T-helper 17 cell (primary cell): ENCODE measurements around the gene DHX34. TPM values are rescaled to one million over a fixed set of nuclear protein-coding genes. Genes with fewer than 3 reads are reported as not detected.

Experiments used
- ATAC-seq: fragments of 150-1000 bp; cut with Tn5 transposase; 2 replicates; pipeline ENCODE4 v1.10.0; 2021; ENCODE audit warnings: mild to moderate bottlenecking, moderate library complexity
- DNase-seq, 3 donors: peaks; one replicate each; pipeline versions ENCODE4 v3.0.0 to v3.0.0-alpha.2; 2020 to 2021
- H3K9me3 ChIP-seq: one replicate; pipeline ENCODE4 v1.7.0; 2013; ENCODE audit warnings: low read length, mild to moderate bottlenecking; ENCODE audit not compliant: control insufficient read depth, poor library complexity, severe bottlenecking
- H3K27ac Mint-ChIP-seq: one replicate; pipeline ENCODE4 v1.8.0; 2022; ENCODE audit warnings: mild to moderate bottlenecking, moderate library complexity, mixed read lengths
- H3K27me3 Mint-ChIP-seq: one replicate; pipeline ENCODE4 v1.8.0; 2022; ENCODE audit warnings: mixed read lengths
- H3K36me3 Mint-ChIP-seq: one replicate; pipeline ENCODE4 v1.8.0; 2022; ENCODE audit warnings: low read depth, mixed read lengths
- H3K4me1 Mint-ChIP-seq: one replicate; pipeline ENCODE4 v1.8.0; 2022; ENCODE audit warnings: mild to moderate bottlenecking, mixed read lengths
- H3K4me3 Mint-ChIP-seq: one replicate; pipeline ENCODE4 v1.8.0; 2022; ENCODE audit warnings: mild to moderate bottlenecking, moderate library complexity, mixed read lengths
- total RNA-seq, 4 donors: library from RNA in 2 of 4; stranded (reverse) in 2 of 4; gene quantifications; one replicate each; pipeline ENCODE4 v1.2.3 and lab custom pipeline; 2022 to 2026

DHX34 gene
- total RNA-seq, 2 donors from 2014 or later: 9.1 to 11.2 TPM

DNA sequence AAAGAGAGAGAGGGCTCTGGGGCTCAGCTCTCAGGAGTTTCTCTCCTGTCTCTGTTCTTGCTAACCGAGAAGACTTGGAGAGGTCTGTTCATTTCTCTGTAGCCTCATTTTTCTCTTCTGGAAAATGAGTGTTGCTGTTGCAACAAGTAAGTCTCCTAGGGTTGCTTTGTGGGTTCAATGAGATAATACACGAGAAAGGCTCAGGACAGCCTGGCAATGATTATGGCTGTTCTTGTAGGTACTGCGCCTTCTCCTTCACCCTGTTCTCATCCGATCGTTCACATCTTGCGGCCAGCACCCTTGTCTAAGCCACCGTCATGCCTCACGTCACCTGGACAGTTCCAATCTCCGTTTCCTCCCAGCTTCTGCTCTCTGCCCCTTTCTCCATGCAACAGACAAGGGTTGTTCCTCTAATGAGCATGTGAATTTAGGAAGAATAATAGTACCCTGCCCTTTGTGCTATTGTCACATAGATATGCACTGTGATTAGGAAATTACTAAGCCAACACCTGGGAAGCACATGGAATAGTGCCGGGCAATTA lies 35.3 kb upstream of the DHX34 start:
- Mint-ChIP-seq H3K4me3 (no peak overlapping the region), H3K4me1 (peaks cover 2% of the 10 kb centered on the region), H3K36me3 (no peaks in the 10 kb centered on the region), H3K27ac (no peak overlapping the region), H3K27me3 (peaks cover 30% of the 10 kb centered on the region)
- ATAC-seq (no peak), DNase-seq (no peak)
- no peaks in the 10 kb centered on the region for H3K9me3 ChIP-seq

DNA sequence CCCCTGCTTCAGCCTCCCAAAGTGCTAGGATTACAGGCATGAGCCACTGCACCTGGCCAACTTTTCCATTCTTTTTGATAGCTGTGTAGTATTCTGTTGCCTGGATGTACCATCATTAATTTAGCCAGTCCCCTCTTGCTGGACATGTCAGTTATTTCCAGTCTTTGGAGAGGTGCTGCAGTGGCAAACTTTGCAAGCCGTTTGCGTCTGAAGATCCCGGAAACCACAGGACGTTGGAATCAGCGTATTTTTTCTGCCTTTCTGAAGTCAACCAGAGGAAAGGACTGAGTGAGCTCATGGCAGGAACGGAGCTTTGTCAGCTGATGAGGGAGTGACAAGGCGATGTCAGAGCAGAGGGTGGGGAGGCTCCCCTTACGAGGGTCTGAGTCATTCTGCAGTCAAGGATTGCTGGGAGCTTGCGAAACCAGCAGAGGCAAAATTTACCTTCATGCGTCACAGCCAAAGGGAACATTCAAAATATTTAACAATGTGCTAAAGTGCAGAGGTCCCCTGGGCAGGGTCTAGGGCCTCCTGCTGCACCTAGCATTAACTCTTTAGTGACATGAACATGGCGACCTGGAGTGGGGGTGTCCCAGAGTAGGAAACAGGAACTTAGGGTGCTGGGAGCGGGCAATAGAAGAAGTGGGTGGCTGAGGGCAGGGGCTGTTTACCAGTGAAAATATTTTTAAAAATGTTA lies 33.8 kb upstream of the DHX34 start:
- peaks cover 2% of the 10 kb centered on the region for H3K4me1 Mint-ChIP-seq
- ATAC-seq: peak; percentile 54
- peak overlapping the region; percentile 45 for H3K4me3 Mint-ChIP-seq
- H3K27me3 Mint-ChIP-seq: peaks cover 32% of the 10 kb centered on the region
- DNase-seq: no peak
- H3K36me3 Mint-ChIP-seq: no peaks in the 10 kb centered on the region
- no peaks in the 10 kb centered on the region for H3K9me3 ChIP-seq
- H3K27ac Mint-ChIP-seq: peak overlapping the region; percentile 5

DNA sequence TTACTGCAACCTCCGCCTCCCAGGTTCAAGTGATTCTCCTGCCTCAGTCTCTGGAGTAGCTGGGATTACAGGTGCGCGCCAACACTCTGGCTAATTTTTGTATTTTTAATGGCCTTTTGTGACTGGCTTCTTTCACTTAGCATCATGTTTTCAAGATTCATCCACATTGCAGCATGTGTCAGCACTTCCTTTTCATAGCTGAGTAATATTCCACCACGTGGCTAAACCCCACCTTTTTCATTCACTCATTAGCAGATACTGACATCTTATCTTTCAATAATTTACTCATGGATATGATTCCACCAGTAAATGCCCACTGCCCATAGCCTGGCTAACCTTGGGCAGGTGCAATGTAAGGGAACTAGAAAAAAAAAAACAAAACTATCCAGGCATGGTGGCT lies 32.6 kb upstream of the DHX34 start:
- H3K4me3 Mint-ChIP-seq: no peak overlapping the region
- H3K4me1 Mint-ChIP-seq: peaks cover 2% of the 10 kb centered on the region
- H3K27ac Mint-ChIP-seq: no peak overlapping the region
- ATAC-seq (no peak), DNase-seq (no peak)
- peaks cover 31% of the 10 kb centered on the region for H3K27me3 Mint-ChIP-seq
- no peaks in the 10 kb centered on the region for H3K9me3 ChIP-seq
- H3K36me3 Mint-ChIP-seq: no peaks in the 10 kb centered on the region

DNA sequence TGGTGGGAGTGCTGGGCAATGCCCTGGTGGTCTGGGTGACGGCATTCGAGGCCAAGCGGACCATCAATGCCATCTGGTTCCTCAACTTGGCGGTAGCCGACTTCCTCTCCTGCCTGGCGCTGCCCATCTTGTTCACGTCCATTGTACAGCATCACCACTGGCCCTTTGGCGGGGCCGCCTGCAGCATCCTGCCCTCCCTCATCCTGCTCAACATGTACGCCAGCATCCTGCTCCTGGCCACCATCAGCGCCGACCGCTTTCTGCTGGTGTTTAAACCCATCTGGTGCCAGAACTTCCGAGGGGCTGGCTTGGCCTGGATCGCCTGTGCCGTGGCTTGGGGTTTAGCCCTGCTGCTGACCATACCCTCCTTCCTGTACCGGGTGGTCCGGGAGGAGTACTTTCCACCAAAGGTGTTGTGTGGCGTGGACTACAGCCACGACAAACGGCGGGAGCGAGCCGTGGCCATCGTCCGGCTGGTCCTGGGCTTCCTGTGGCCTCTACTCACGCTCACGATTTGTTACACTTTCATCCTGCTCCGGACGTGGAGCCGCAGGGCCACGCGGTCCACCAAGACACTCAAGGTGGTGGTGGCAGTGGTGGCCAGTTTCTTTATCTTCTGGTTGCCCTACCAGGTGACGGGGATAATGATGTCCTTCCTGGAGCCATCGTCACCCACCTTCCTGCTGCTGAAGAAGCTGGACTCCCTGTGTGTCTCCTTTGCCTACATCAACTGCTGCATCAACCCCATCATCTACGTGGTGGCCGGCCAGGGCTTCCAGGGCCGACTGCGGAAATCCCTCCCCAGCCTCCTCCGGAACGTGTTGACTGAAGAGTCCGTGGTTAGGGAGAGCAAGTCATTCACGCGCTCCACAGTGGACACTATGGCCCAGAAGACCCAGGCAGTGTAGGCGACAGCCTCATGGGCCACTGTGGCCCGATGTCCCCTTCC lies 28.9 kb upstream of the DHX34 start:
- Mint-ChIP-seq H3K4me1 (peaks cover 4% of the 10 kb centered on the region), H3K4me3 (no peak overlapping the region), H3K27ac (no peak overlapping the region), H3K27me3 (peaks cover 29% of the 10 kb centered on the region), H3K36me3 (no peaks in the 10 kb centered on the region)
- no peaks in the 10 kb centered on the region for H3K9me3 ChIP-seq
- no peak for DNase-seq
- no peak for ATAC-seq

DNA sequence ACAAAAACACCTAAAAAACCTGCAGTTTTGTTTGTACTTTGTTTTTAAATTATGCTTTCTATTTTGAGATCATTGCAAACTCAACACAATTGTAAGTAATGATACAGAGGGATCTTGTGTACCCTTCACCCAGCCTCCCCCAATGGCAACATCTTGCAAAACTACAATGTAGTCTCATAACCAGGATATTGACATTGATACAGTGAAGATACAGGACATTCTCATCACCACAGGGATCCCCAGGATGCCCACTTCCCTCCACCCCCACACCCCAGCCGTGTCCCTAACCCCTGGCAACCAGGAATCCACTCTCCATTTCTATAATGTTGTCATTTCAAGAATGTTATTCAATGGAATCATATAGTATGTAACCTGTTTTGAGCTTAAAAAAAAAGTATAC lies 27.5 kb upstream of the DHX34 start:
- no peak for ATAC-seq
- H3K9me3 ChIP-seq: no peaks in the 10 kb centered on the region
- Mint-ChIP-seq H3K36me3 (no peaks in the 10 kb centered on the region), H3K4me1 (peaks cover 2% of the 10 kb centered on the region), H3K27ac (no peak overlapping the region), H3K27me3 (peaks cover 22% of the 10 kb centered on the region), H3K4me3 (no peak overlapping the region)
- DNase-seq: no peak

DNA sequence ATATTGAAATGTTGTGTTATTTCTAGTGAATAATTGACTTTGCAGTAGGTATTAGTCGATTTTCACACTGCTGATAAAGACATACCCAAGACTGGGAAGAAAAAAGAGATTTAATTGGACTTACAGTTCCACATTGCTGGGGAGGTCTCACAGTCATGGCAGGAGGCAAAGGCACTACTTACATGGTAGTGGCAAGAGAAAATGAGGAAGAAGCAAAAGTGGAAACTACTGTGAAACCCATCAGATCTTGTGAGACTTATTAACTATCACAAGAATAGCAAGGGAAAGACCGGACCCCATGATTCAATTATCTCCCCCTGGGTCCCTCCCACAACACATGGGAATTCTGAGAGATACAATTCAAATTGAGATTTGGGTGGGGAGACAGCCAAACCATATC lies 27.1 kb upstream of the DHX34 start:
- no peaks in the 10 kb centered on the region for H3K9me3 ChIP-seq
- no peaks in the 10 kb centered on the region for H3K36me3 Mint-ChIP-seq
- no peak overlapping the region for H3K27ac Mint-ChIP-seq
- ATAC-seq (no peak), DNase-seq (no peak)
- H3K27me3 Mint-ChIP-seq: peaks cover 22% of the 10 kb centered on the region
- H3K4me3 Mint-ChIP-seq: no peak overlapping the region
- peaks cover 2% of the 10 kb centered on the region for H3K4me1 Mint-ChIP-seq

DNA sequence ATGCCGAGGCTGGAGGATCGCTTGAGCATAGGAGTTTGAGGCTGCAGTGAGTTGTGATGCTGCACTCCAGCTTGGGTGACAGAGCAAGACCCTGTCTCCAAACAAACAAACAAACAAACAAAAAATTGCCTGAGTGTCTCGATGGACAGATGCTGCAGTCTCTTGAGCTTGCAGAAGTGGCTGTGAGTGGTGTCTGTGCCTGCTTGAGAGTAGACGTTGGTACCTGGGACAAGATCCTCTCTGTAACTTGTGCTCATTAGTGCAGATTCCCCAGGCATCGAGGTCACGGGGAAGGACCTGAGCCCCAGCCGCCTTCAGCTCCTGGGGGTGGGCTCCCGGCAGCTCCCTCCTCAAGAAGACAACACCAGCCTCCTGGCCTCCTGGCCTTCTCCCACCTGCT lies 25.7 kb upstream of the DHX34 start:
- no peak for ATAC-seq
- Mint-ChIP-seq H3K4me1 (peaks cover 2% of the 10 kb centered on the region), H3K36me3 (no peaks in the 10 kb centered on the region), H3K4me3 (no peak overlapping the region), H3K27me3 (peaks cover 22% of the 10 kb centered on the region), H3K27ac (no peak overlapping the region)
- no peaks in the 10 kb centered on the region for H3K9me3 ChIP-seq
- DNase-seq: no peak

DNA sequence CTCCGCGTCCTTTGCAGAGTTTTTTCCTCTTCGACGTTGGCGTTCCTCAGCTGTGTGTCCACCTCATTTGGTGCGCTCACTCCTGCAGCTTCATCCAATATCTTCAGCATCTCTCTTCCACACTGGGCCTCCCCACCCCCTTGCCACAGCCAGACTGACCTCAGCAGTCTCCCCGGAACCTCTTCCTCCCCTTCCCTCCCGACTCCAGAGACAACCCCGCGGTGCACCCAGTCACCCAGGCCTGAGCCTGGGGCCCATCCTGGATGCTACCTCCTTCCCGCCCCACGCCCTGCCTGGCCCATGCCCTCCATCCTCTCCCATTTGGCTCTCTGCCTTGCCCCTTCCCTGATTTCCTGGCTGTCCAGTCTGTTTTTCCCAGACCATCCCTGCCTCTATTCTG lies 25.2 kb upstream of the DHX34 start:
- no peak for DNase-seq
- H3K9me3 ChIP-seq: no peaks in the 10 kb centered on the region
- H3K27me3 Mint-ChIP-seq: peaks cover 22% of the 10 kb centered on the region
- no peaks in the 10 kb centered on the region for H3K36me3 Mint-ChIP-seq
- H3K4me3 Mint-ChIP-seq: no peak overlapping the region
- no peak overlapping the region for H3K27ac Mint-ChIP-seq
- H3K4me1 Mint-ChIP-seq: peaks cover 2% of the 10 kb centered on the region
- no peak for ATAC-seq

DNA sequence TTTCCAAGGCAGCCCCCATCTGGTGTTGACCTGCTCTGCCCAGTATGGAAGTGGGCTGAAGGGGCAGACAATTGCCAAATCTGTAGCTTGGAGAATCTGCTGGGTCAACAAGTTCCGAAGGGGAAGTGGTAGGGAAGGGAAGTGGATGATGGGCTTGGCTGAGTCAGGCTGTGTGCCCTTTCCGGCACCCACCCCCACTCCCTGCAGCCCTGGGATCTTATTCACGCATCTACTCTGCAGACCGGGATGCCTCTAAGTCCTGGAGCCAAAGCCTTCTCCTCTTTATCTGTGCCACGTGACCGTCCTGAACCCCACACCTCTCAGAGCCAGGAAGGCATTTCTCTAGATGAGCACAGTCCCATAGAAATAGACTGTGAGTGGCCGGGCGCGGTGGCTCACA lies 24.6 kb upstream of the DHX34 start:
- no peaks in the 10 kb centered on the region for H3K36me3 Mint-ChIP-seq
- no peaks in the 10 kb centered on the region for H3K9me3 ChIP-seq
- H3K27ac Mint-ChIP-seq: no peak overlapping the region
- H3K4me3 Mint-ChIP-seq: no peak overlapping the region
- H3K27me3 Mint-ChIP-seq: peaks cover 22% of the 10 kb centered on the region
- DNase-seq: no peak
- peaks cover 2% of the 10 kb centered on the region for H3K4me1 Mint-ChIP-seq
- peak; percentile 32 for ATAC-seq

DNA sequence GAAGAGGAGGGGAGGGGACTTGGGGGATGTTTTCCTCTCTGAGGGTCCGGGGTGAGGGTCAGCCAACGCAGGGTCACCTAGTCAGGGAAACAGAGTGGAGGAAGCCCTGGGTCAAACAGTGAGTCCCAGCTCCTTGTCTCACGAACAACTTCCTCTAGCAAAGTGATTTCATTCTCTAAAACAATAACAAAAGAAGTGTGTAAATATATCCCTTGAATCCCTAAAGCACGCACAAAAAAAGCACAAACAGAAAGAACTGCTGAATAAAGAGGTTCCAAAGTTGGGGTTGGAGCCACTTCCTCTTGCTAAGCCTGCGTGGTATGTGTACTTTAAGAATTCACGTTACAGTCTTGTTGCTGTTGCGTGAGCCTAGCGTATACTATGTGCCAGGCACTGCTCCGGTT lies 18.6 kb upstream of the DHX34 start:
- H3K27ac Mint-ChIP-seq: peak overlapping the region; percentile 82
- no peaks in the 10 kb centered on the region for H3K9me3 ChIP-seq
- H3K36me3 Mint-ChIP-seq: no peaks in the 10 kb centered on the region
- H3K27me3 Mint-ChIP-seq: peaks cover 13% of the 10 kb centered on the region
- H3K4me3 Mint-ChIP-seq: no peak overlapping the region
- ATAC-seq: no peak
- peaks cover 2% of the 10 kb centered on the region for H3K4me1 Mint-ChIP-seq
- no peak for DNase-seq

DNA sequence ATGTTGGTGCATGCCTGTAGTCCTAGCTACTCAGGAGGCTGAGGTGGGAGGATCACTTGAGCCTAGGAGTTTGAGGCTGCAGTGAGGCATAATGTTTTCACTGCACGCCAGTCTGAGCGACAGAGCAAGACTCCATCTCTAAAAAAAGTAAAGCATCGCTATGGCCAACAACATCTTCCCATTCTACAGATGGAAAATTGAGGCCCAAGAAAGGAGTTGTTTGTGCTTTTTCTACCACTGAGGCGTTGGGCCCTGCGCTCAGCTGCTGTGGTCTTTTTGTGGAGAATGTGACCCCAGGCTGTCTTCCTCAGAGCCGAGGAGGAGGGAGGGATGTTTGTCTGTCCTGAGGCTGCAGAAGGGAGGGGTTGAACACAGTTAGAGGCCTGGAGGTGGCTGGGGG lies 17.6 kb upstream of the DHX34 start:
- Mint-ChIP-seq H3K27ac (no peak overlapping the region), H3K36me3 (no peaks in the 10 kb centered on the region), H3K4me3 (no peak overlapping the region), H3K4me1 (peaks cover 7% of the 10 kb centered on the region), H3K27me3 (peaks cover 13% of the 10 kb centered on the region)
- no peaks in the 10 kb centered on the region for H3K9me3 ChIP-seq
- DNase-seq (no peak), ATAC-seq (no peak)

DNA sequence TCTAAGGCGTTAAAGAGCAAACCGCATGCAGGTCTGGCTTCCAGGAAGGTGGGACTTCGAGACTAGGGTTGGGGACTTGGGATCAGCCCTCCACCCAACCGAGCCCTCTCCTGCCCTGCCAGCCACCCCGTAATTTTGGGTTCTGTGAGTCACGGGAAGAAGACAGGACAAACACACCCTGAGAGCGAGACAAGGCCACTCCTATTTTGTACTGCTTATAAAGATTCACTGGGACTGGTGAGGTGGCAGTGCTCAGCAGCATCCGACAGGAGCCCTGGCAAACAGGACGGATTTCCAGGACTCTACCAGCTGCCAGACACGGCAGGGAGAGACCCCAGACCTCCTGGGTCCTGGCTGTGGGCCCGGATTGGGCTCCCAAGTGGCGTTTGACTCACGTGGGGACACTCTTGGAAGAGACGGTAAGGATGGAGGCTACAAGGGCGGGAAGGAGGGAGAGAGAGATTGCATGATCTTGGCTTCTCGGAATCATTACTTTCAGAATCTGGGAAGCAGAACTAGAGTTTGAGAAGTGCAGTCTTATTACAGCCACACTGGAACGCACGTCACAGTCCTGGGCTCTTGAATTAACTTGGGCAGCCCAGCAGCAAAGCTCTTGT lies 17.1 kb upstream of the DHX34 start, which contains the start of gene C5AR2:
C5AR2 (plus strand) TSS at position 245 of the 617 bp plus-strand sequence. CDS start 8,625 bp downstream, outside the sequence.
- Mint-ChIP-seq H3K4me1 (peaks cover 10% of the 10 kb centered on the region), H3K4me3 (no peak within 1 kb of the TSS), H3K36me3 (no peaks in the 10 kb centered on the region), H3K27ac (no peak within 1 kb of the TSS), H3K27me3 (peaks cover 13% of the 10 kb centered on the region)
- no peaks in the 10 kb centered on the region for H3K9me3 ChIP-seq
- ATAC-seq: no peak
- DNase-seq: no peak
